ENCODE measurements around the gene IFIH1.

Gene IFIH1

GRCh38 chr2:162277381-162277780 is 41.1 kb downstream of the IFIH1 start:
- no peaks in the 10 kb centered on the region for H3K36me3 ChIP-seq (ENCODE audit: control insufficient read depth, insufficient read depth, low read length)
- H3K27me3 ChIP-seq (ENCODE audit: control insufficient read depth, insufficient read depth, low read length): no peaks in the 10 kb centered on the region
- no peak overlapping the region for H3K4me3 ChIP-seq (ENCODE audit: low read depth, low read length)
- no peaks in the 10 kb centered on the region for H3K4me1 ChIP-seq (ENCODE audit: control insufficient read depth, insufficient read depth, low read length)
- no peak overlapping the region for H3K9ac ChIP-seq (ENCODE audit: low read depth, low read length)
- H3K9me3 ChIP-seq (ENCODE audit: control insufficient read depth, insufficient read depth, low read length): no peaks in the 10 kb centered on the region

GRCh38 chr2:162267996-162268395 is 50.5 kb downstream of the IFIH1 start:
- Histone ChIP-seq H3K36me3 (ENCODE audit: control insufficient read depth, insufficient read depth, low read length) (no peaks in the 10 kb centered on the region), H3K4me3 (ENCODE audit: low read depth, low read length) (no peak overlapping the region), H3K9me3 (ENCODE audit: control insufficient read depth, insufficient read depth, low read length) (no peaks in the 10 kb centered on the region), H3K27me3 (ENCODE audit: control insufficient read depth, insufficient read depth, low read length) (no peaks in the 10 kb centered on the region), H3K9ac (ENCODE audit: low read depth, low read length) (no peak overlapping the region), H3K4me1 (ENCODE audit: control insufficient read depth, insufficient read depth, low read length) (no peaks in the 10 kb centered on the region)

GRCh38 chr2:162267496-162267895 is 51.0 kb downstream of the IFIH1 start:
- H3K4me3 ChIP-seq (ENCODE audit: low read depth, low read length): no peak overlapping the region
- H3K36me3 ChIP-seq (ENCODE audit: control insufficient read depth, insufficient read depth, low read length): no peaks in the 10 kb centered on the region
- no peaks in the 10 kb centered on the region for H3K9me3 ChIP-seq (ENCODE audit: control insufficient read depth, insufficient read depth, low read length)
- H3K9ac ChIP-seq (ENCODE audit: low read depth, low read length): no peak overlapping the region
- H3K4me1 ChIP-seq (ENCODE audit: control insufficient read depth, insufficient read depth, low read length): no peaks in the 10 kb centered on the region
- no peaks in the 10 kb centered on the region for H3K27me3 ChIP-seq (ENCODE audit: control insufficient read depth, insufficient read depth, low read length)

DNA sequence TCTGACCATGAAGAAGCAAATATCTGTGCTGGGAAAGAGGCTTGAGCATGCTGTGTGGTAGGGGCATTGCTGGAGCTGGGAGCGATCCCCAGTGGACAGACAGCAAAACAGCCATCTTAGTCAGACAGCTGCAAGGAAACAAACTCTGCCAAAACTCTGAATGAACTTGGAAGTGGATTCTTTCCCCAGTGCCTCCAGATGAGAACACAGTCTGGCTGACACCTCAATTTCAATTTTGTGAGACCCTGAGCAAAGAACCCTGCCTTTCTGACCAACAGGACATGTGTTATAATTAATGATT is 52.1 kb downstream of the IFIH1 start:
- H3K4me1 ChIP-seq (ENCODE audit: control insufficient read depth, insufficient read depth, low read length): no peaks in the 10 kb centered on the region
- H3K27me3 ChIP-seq (ENCODE audit: control insufficient read depth, insufficient read depth, low read length): no peaks in the 10 kb centered on the region
- H3K9ac ChIP-seq (ENCODE audit: low read depth, low read length): no peak overlapping the region
- H3K36me3 ChIP-seq (ENCODE audit: control insufficient read depth, insufficient read depth, low read length): no peaks in the 10 kb centered on the region
- no peak overlapping the region for H3K4me3 ChIP-seq (ENCODE audit: low read depth, low read length)
- no peaks in the 10 kb centered on the region for H3K9me3 ChIP-seq (ENCODE audit: control insufficient read depth, insufficient read depth, low read length)

GRCh38 chr2:162265666-162266459 is 52.6 kb downstream of the IFIH1 start:
- H3K9me3 ChIP-seq (ENCODE audit: control insufficient read depth, insufficient read depth, low read length): no peaks in the 10 kb centered on the region
- H3K4me3 ChIP-seq (ENCODE audit: low read depth, low read length): no peak overlapping the region
- H3K4me1 ChIP-seq (ENCODE audit: control insufficient read depth, insufficient read depth, low read length): no peaks in the 10 kb centered on the region
- H3K9ac ChIP-seq (ENCODE audit: low read depth, low read length): no peak overlapping the region
- no peaks in the 10 kb centered on the region for H3K27me3 ChIP-seq (ENCODE audit: control insufficient read depth, insufficient read depth, low read length)
- H3K36me3 ChIP-seq (ENCODE audit: control insufficient read depth, insufficient read depth, low read length): no peaks in the 10 kb centered on the region

DNA sequence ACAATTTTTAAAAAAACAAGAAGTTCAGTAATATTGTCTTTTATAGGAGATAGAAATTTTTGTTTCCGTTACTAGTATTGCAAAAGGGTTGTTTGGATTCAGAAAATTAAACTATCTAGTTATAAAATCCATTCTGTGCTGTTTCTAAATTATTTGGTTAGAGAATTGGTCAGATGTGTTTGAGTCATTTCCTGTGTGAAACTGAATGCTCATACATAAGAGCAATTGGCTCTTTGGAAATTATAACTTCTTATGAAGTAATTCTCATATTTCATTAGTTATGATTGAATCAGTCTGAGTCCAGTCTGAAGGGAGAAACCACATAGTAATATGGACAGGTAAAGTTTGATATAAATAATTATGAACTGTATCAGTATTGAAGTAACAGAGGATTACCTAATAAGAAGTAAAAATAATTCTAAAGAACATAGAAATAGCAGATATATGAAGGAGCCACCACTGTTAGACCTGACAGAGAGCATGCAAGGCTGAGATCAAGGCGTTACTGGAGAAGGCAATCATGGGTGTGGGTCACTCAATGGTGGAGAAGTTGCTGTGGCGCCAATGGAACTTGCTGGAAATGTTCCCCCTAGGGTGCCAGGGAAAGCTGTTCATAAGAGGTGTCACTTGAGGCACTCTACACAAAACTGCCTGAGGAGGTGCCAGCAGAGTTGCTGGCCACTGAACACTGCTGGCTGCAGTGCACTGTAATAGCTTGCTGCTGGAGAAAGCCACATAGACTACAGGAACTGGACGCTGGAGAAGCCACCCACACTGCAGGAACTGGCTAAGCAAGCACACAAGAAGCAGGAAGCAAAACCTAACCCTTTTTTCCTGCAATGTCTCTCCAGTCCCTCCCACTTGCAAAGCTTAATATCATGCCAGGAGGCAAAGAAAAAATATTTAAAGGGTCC is 57.2 kb downstream of the IFIH1 start:
- H3K4me3 ChIP-seq (ENCODE audit: low read depth, low read length): no peak overlapping the region
- H3K4me1 ChIP-seq (ENCODE audit: control insufficient read depth, insufficient read depth, low read length): no peaks in the 10 kb centered on the region
- H3K27me3 ChIP-seq (ENCODE audit: control insufficient read depth, insufficient read depth, low read length): no peaks in the 10 kb centered on the region
- H3K36me3 ChIP-seq (ENCODE audit: control insufficient read depth, insufficient read depth, low read length): no peaks in the 10 kb centered on the region
- no peaks in the 10 kb centered on the region for H3K9me3 ChIP-seq (ENCODE audit: control insufficient read depth, insufficient read depth, low read length)
- no peak overlapping the region for H3K9ac ChIP-seq (ENCODE audit: low read depth, low read length)

DNA sequence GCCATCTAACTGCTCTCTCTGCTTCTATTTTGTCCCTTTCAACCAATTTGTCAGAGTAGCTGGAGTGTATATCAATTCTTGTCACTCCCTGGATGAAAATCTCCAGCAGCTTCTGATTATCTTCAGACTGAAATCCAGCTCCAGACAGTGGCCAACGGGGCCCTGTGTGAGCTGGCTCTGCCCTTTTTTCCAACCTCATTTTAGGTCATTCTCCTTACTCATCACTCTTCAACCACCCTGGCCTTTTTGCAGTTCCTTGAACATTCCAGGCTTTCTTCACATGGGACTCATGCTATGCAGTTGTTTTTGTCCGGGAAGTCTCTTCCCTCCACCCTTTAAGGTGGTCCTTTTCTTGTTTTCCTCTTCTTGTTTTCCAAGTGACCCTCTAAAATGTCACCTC is 59.8 kb downstream of the IFIH1 start:
- Histone ChIP-seq H3K9ac (ENCODE audit: low read depth, low read length) (no peak overlapping the region), H3K27me3 (ENCODE audit: control insufficient read depth, insufficient read depth, low read length) (no peaks in the 10 kb centered on the region), H3K4me1 (ENCODE audit: control insufficient read depth, insufficient read depth, low read length) (no peaks in the 10 kb centered on the region), H3K4me3 (ENCODE audit: low read depth, low read length) (no peak overlapping the region), H3K9me3 (ENCODE audit: control insufficient read depth, insufficient read depth, low read length) (no peaks in the 10 kb centered on the region), H3K36me3 (ENCODE audit: control insufficient read depth, insufficient read depth, low read length) (no peaks in the 10 kb centered on the region)

DNA sequence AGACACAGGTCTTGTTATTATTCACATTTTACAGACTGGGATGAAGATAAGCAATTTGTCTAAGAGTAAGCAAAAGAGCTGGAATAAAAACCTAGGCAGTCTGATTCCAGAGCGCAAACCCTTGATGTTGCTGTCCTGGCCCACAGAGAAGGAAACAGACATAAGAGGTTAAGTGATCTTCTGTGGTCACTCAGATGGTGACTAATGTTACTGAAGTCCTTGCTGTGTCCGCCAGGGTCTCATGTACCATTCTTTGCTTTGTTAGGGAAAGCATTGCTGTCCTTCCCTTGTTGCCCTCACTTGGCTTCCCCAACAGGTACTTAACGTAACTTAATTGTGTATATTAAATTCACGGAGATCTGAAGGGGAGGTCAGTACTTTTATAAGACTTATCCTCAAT is 60.3 kb downstream of the IFIH1 start:
- Histone ChIP-seq H3K9ac (ENCODE audit: low read depth, low read length) (no peak overlapping the region), H3K9me3 (ENCODE audit: control insufficient read depth, insufficient read depth, low read length) (no peaks in the 10 kb centered on the region), H3K27me3 (ENCODE audit: control insufficient read depth, insufficient read depth, low read length) (no peaks in the 10 kb centered on the region), H3K36me3 (ENCODE audit: control insufficient read depth, insufficient read depth, low read length) (no peaks in the 10 kb centered on the region), H3K4me1 (ENCODE audit: control insufficient read depth, insufficient read depth, low read length) (no peaks in the 10 kb centered on the region), H3K4me3 (ENCODE audit: low read depth, low read length) (no peak overlapping the region)

GRCh38 chr2:162257425-162257824 is 61.1 kb downstream of the IFIH1 start:
- Histone ChIP-seq H3K27me3 (ENCODE audit: control insufficient read depth, insufficient read depth, low read length) (no peaks in the 10 kb centered on the region), H3K9me3 (ENCODE audit: control insufficient read depth, insufficient read depth, low read length) (no peaks in the 10 kb centered on the region), H3K4me1 (ENCODE audit: control insufficient read depth, insufficient read depth, low read length) (no peaks in the 10 kb centered on the region), H3K9ac (ENCODE audit: low read depth, low read length) (no peak overlapping the region), H3K4me3 (ENCODE audit: low read depth, low read length) (no peak overlapping the region), H3K36me3 (ENCODE audit: control insufficient read depth, insufficient read depth, low read length) (no peaks in the 10 kb centered on the region)

GRCh38 chr2:162256591-162256991 is 61.9 kb downstream of the IFIH1 start:
- H3K4me3 ChIP-seq (ENCODE audit: low read depth, low read length): no peak overlapping the region
- no peak overlapping the region for H3K9ac ChIP-seq (ENCODE audit: low read depth, low read length)
- H3K4me1 ChIP-seq (ENCODE audit: control insufficient read depth, insufficient read depth, low read length): no peaks in the 10 kb centered on the region
- H3K27me3 ChIP-seq (ENCODE audit: control insufficient read depth, insufficient read depth, low read length): no peaks in the 10 kb centered on the region
- no peaks in the 10 kb centered on the region for H3K36me3 ChIP-seq (ENCODE audit: control insufficient read depth, insufficient read depth, low read length)
- H3K9me3 ChIP-seq (ENCODE audit: control insufficient read depth, insufficient read depth, low read length): no peaks in the 10 kb centered on the region

- H3K36me3 ChIP-seq (ENCODE audit: control insufficient read depth, insufficient read depth, low read length): no peaks in the 10 kb centered on the region
- no peaks in the 10 kb centered on the region for H3K27me3 ChIP-seq (ENCODE audit: control insufficient read depth, insufficient read depth, low read length)
- H3K4me1 ChIP-seq (ENCODE audit: control insufficient read depth, insufficient read depth, low read length): no peaks in the 10 kb centered on the region
- no peak overlapping the region for H3K4me3 ChIP-seq (ENCODE audit: low read depth, low read length)
- H3K9ac ChIP-seq (ENCODE audit: low read depth, low read length): no peak overlapping the region
- no peaks in the 10 kb centered on the region for H3K9me3 ChIP-seq (ENCODE audit: control insufficient read depth, insufficient read depth, low read length)
These were observed 64.1 kb downstream of the IFIH1 start for GRCh38 chr2:162254236-162254871.

All from iPS-15b (cell line).